CD4-positive, alpha-beta T cell (primary cell): Measurements from ENCODE around the gene EIPR1. TPM values are rescaled to one million over a fixed set of nuclear protein-coding genes. Genes with fewer than 3 reads are reported as not detected.

Source experiments
- ATAC-seq: fragments of 200-7000 bp; cut with Tn5 transposase; one replicate; pipeline ENCODE4 v1.10.0; 2022; ENCODE audit warnings: mild to moderate bottlenecking; ENCODE audit not compliant: poor library complexity
- CTCF ChIA-PET: fragments of 350-600 bp; sonication (Branson Sonifier 250); formaldehyde crosslinking; loops from one replicate; lab custom pipeline; 2021; ENCODE audit warnings: antibody characterized with exemption, inconsistent platforms; lab: Charles Lee
- POLR2A ChIA-PET: fragments of 350-600 bp; sonication (Branson Sonifier 250); formaldehyde crosslinking; loops from one replicate; lab custom pipeline; 2021; ENCODE audit warnings: antibody characterized with exemption, inconsistent platforms; lab: Charles Lee
- DNase-seq, 14 experiments: peaks; one replicate each; pipeline ENCODE4 v3.0.0-alpha.2; 2013 to 2020; ENCODE audit warnings: mixed read lengths in 2 of 14
- H3K27ac ChIP-seq, 2 donors: one replicate each; pipeline versions ENCODE4 v1.5.1 to v1.7.0; 2013; ENCODE audit warnings: low read length in 2 of 2, low read depth in 1 of 2, mild to moderate bottlenecking in 1 of 2
- H3K27me3 ChIP-seq, 2 experiments: 1 replicate in 1 of 2; 2 replicates in 1 of 2; pipeline versions ENCODE4 v1.6.1 to v1.7.0; 2013; ENCODE audit warnings: low read length in 2 of 2, control low read depth in 1 of 2, mild to moderate bottlenecking in 1 of 2, moderate library complexity in 1 of 2; ENCODE audit not compliant: insufficient read depth in 2 of 2, control insufficient read depth in 1 of 2
- H3K36me3 ChIP-seq: one replicate; pipeline ENCODE4 v1.6.1; 2013; ENCODE audit warnings: low read length, control low read depth; ENCODE audit not compliant: insufficient read depth
- H3K4me1 ChIP-seq: one replicate; pipeline ENCODE4 v1.6.1; 2013; ENCODE audit warnings: low read length, control low read depth; ENCODE audit not compliant: insufficient read depth
- H3K4me3 ChIP-seq: one replicate; pipeline ENCODE4 v1.5.1; 2013; ENCODE audit warnings: mild to moderate bottlenecking, low read length, moderate library complexity
- H3K9me3 ChIP-seq, 2 experiments: 1 replicate in 1 of 2; 2 replicates in 1 of 2; pipeline versions ENCODE4 v1.6.1 to v1.7.0; 2013; ENCODE audit warnings: low read length in 2 of 2, mild to moderate bottlenecking in 2 of 2, control low read depth in 1 of 2, moderate library complexity in 1 of 2; ENCODE audit not compliant: control insufficient read depth in 1 of 2, insufficient read depth in 1 of 2
- H3K27ac Mint-ChIP-seq: one replicate; pipeline ENCODE4 v1.8.0; 2020; ENCODE audit warnings: mixed read lengths
- H3K27me3 Mint-ChIP-seq: one replicate; pipeline ENCODE4 v1.8.0; 2021; ENCODE audit warnings: mixed read lengths
- H3K36me3 Mint-ChIP-seq: one replicate; pipeline ENCODE4 v1.8.0; 2021; ENCODE audit warnings: low read depth, mixed read lengths
- H3K4me1 Mint-ChIP-seq: one replicate; pipeline ENCODE4 v1.8.0; 2021; ENCODE audit warnings: low read depth, mixed read lengths
- H3K4me3 Mint-ChIP-seq: one replicate; pipeline ENCODE4 v1.8.0; 2020; ENCODE audit warnings: mild to moderate bottlenecking, mixed read lengths
- H3K9me3 Mint-ChIP-seq: one replicate; pipeline ENCODE4 v1.8.0; 2020; ENCODE audit warnings: mixed read lengths
- intact Hi-C, 2 experiments: fragments of 100-400 bp; cut with DNase I in 1 of 2; cut with micrococcal nuclease in 1 of 2; formaldehyde crosslinking; loops; one replicate each; pipeline versions ENCODE4 v1.15.1 to v1.9.0; 2023 to 2025; cut with DNase I, micrococcal nuclease
- total RNA-seq, 174 experiments: library from RNA in 2 of 174; stranded (reverse) in 2 of 174; gene quantifications; one replicate each; pipeline ENCODE4 v1.2.3 and lab custom pipeline; 2021 to 2026
- TF ChIP-seq, protein P1 (sequence below): fragments of 200-600 bp; IDR thresholded peaks from one replicate; pipeline ENCODE4 v1.8.0; 2022; ENCODE audit warnings: antibody characterized with exemption, mild to moderate bottlenecking

Gene EIPR1
- total RNA-seq, 2 experiments from 2014 or later = 11.0 to 12.4 TPM

GRCh38 chr2:3399381-3399780, 21.8 kb upstream of the EIPR1 start:
- Mint-ChIP-seq H3K9me3 (peaks cover 9% of the 10 kb centered on the region), H3K27me3 (no peaks in the 10 kb centered on the region), H3K36me3 (peaks cover 93% of the 10 kb centered on the region), H3K27ac (no peak overlapping the region), H3K4me3 (no peak overlapping the region), H3K4me1 (peaks cover 26% of the 10 kb centered on the region)
- no peak overlapping the region for H3K4me3 ChIP-seq
- H3K4me1 ChIP-seq = peaks cover 4% of the 10 kb centered on the region
- ChIA-PET CTCF (no interaction called here), POLR2A (no interaction called here)
- no peaks in the 10 kb centered on the region for H3K27me3 ChIP-seq
- no peak overlapping the region for H3K27ac ChIP-seq
- ATAC-seq (no peak), DNase-seq (no peak)
- H3K9me3 ChIP-seq = peaks cover 19 to 20% of the 10 kb centered on the region in 2 experiments
- TF ChIP-seq, protein P1, sequence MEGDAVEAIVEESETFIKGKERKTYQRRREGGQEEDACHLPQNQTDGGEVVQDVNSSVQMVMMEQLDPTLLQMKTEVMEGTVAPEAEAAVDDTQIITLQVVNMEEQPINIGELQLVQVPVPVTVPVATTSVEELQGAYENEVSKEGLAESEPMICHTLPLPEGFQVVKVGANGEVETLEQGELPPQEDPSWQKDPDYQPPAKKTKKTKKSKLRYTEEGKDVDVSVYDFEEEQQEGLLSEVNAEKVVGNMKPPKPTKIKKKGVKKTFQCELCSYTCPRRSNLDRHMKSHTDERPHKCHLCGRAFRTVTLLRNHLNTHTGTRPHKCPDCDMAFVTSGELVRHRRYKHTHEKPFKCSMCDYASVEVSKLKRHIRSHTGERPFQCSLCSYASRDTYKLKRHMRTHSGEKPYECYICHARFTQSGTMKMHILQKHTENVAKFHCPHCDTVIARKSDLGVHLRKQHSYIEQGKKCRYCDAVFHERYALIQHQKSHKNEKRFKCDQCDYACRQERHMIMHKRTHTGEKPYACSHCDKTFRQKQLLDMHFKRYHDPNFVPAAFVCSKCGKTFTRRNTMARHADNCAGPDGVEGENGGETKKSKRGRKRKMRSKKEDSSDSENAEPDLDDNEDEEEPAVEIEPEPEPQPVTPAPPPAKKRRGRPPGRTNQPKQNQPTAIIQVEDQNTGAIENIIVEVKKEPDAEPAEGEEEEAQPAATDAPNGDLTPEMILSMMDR = no peak
- intact Hi-C loops = no loop called here
- H3K36me3 ChIP-seq = peaks cover 62% of the 10 kb centered on the region

DNA sequence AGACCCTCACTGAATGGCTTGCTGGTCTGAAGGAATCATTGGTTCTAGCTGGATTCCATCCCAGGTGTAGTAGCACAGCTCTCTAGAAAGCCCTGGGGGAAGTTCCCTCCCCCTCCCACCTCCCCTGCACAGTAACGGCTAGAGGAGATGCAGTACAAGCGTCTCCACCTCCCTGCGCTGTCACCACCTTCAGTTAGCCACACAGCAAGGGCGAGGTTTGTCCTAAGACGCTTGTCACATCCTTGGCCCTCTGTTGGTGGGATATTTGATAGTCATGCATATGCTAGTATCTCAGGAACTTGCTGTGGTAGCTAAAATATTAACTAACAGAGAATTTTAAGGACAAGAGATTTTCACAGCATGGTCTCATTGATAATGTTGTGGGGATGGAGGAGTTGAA, 21.2 kb upstream of the EIPR1 start:
- peaks cover 9% of the 10 kb centered on the region for H3K9me3 Mint-ChIP-seq
- H3K27me3 ChIP-seq = no peaks in the 10 kb centered on the region
- H3K27me3 Mint-ChIP-seq = no peaks in the 10 kb centered on the region
- no peak overlapping the region for H3K4me3 ChIP-seq
- intact Hi-C loops = no loop called here
- H3K4me3 Mint-ChIP-seq = no peak overlapping the region
- TF ChIP-seq, protein P1 = no peak
- H3K9me3 ChIP-seq = peaks cover 19 to 20% of the 10 kb centered on the region in 2 experiments
- ChIA-PET POLR2A (no interaction called here), CTCF (no interaction called here)
- H3K27ac Mint-ChIP-seq = no peak overlapping the region
- ATAC-seq (no peak), DNase-seq (no peak)
- peaks cover 21% of the 10 kb centered on the region for H3K4me1 Mint-ChIP-seq
- no peak overlapping the region for H3K27ac ChIP-seq
- H3K4me1 ChIP-seq = peaks cover 4% of the 10 kb centered on the region
- peaks cover 93% of the 10 kb centered on the region for H3K36me3 Mint-ChIP-seq
- peaks cover 60% of the 10 kb centered on the region for H3K36me3 ChIP-seq

- no peak for DNase-seq
- H3K4me1 Mint-ChIP-seq = peaks cover 24% of the 10 kb centered on the region
- Histone ChIP-seq H3K36me3 (peaks cover 50% of the 10 kb centered on the region), H3K27me3 (no peaks in the 10 kb centered on the region), H3K9me3 (peaks cover 19 to 20% of the 10 kb centered on the region in 2 experiments), H3K4me1 (peaks cover 4% of the 10 kb centered on the region), H3K4me3 (no peak overlapping the region), H3K27ac (no peak overlapping the region)
- H3K27ac Mint-ChIP-seq = no peak overlapping the region
- H3K36me3 Mint-ChIP-seq = peaks cover 93% of the 10 kb centered on the region
- intact Hi-C loops = no loop called here
- POLR2A ChIA-PET = interaction anchor here (0.8 kb wide), 1 partner anchor 17 kb away, joined by 3 read pairs; the partner anchor contains the start of gene TRAPPC12
- no peak overlapping the region for H3K4me3 Mint-ChIP-seq
- H3K27me3 Mint-ChIP-seq = no peaks in the 10 kb centered on the region
- CTCF ChIA-PET = interaction anchor here (2.0 kb wide), 1 partner anchor 27 kb away, joined by 8 read pairs; no protein-coding TSS in a partner anchor
- no peak for ATAC-seq
- H3K9me3 Mint-ChIP-seq = peaks cover 9% of the 10 kb centered on the region
- TF ChIP-seq, protein P1 = no peak
These were observed 19.4 kb upstream of the EIPR1 start for GRCh38 chr2:3396920-3397559.
